Right lung (tissue), 5 donors: ENCODE measurements around the gene CD58. TPM values are rescaled to one million over a fixed set of nuclear protein-coding genes. Genes with fewer than 3 reads are reported as not detected.
A peak's percentile ranks its signal among the peaks of the same experiment; 100 is the strongest.

ENCODE experiments used
- DNase-seq, 2 donors: peaks; one replicate each; pipeline ENCODE4 v3.0.0-alpha.2; 2013
- polyA plus RNA-seq, 5 donors: library from polyadenylated mRNA; unstranded; fragments of 120-200 nt; gene quantifications; one replicate each; pipeline versions ENCODE4 v1.2.1 to v1.2.3, GENCODE V29; 2013; ENCODE audit warnings: inconsistent platforms in 1 of 5, low replicate concordance in 1 of 5; ENCODE audit not compliant: insufficient read length in 5 of 5, insufficient read depth in 1 of 5

The CD58 gene
- polyA plus RNA-seq, 5 donors: 9.6 to 16.9 (median 14.0) TPM

DNA sequence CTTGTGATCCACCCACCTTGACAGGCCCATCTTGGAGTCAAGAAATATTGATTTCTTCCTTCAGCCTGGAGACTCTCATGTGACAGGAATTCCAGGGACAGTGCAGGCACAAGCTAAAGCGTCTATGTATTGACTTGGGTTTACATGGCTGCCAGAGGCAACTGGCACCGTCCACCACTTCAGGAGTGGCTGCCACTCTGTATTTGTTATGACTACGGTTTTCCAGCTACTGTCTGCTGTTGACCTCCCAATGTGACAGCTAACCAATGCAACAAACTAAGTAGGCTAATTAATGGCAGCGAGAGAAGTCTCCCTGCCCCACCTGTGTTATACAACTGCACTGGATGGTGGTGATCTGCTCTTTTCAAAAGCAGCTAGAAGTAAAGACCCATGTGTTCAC lies 56.9 kb downstream of the CD58 start:
- no peak for DNase-seq

GRCh38 chr1:116511459-116512019 lies 59.3 kb downstream of the CD58 start:
- no peak for DNase-seq

GRCh38 chr1:116510361-116510760 lies 60.5 kb downstream of the CD58 start:
- no peak for DNase-seq

GRCh38 chr1:116508984-116509980 lies 61.5 kb downstream of the CD58 start:
- DNase-seq: no peak

DNA sequence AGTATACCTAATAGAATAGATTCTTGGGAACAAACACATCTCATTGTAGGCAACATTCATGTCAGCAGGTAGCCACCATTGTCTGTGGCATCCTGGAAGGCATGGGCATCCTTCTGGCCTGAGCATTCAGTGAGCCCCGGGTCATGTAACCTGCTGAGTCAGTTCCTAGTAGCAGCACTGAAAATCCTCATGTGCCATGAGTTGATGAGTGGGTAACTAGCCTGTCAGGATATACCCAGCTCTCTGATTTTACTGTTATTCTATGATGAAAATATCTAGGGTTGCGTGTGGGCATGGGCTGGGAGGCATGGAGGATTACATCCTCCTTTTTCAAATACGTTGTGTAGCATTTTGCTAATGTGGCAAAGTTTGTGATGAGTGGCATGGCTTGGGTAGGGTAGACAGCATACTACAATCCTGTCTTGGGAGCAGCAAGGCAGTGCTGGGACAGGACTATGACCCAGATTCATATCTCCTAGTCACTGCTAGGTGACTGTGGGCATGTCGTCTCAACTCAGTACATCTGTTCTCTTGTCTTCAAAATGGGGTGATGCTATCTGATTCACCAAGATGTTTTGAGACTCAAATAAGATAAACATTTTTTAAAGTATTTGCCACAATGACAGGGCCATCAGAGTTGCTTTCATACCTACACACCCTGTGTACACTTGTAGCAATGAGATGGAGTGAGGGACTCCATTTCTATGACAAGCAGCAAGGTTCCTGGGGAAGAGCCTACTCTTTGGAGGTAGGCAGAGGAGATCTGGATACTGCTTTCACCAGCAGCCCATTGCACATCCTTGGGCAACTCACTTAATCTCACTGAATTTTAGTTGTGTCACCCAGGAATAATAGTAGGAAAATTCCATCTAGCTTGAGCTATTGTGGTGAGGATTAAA lies 62.5 kb downstream of the CD58 start:
- DNase-seq: no peak

- no peak for DNase-seq
These were observed 63.2 kb downstream of the CD58 start for GRCh38 chr1:116507631-116508030.

GRCh38 chr1:116506132-116507004 lies 64.5 kb downstream of the CD58 start:
- DNase-seq: no peak

DNA sequence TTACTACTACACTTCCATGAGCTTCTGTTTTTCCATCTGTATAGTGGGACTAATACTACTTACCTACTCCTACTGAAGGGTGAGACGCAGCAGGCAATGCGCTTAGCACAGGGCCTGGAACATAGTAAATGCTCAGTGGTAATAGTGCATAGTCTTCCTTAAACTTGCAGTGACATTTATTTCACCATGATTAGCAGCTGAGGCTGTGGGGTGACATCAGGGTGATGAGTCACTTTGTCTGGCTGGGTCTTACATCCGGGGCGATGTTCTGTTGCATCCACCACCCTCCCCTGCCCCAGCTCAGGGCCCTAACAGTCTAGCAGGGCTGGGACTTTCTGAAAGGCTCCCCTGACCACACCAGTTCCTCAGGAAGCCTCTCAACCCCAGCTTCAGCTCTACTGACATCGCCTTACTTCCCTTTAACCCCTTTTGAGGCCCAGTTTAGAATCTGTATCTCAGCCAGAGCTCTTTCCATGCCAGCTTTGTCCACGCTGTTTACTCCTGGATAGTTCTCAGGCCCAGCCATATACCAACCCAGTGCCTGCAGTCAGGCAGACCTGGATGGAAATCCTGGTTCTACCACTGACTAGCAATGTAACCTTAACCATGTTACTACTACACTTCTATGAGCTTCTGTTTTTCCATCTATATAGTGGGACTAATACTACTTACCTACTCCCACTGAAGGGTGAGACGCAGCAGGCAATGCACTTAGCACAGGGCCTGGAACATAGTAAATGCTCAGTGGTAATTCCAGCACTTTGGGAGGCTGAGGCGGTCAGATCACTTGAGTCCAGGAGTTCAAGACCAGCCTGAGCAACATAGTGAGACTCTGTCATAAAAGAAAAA lies 66.3 kb downstream of the CD58 start:
- no peak for DNase-seq

DNA sequence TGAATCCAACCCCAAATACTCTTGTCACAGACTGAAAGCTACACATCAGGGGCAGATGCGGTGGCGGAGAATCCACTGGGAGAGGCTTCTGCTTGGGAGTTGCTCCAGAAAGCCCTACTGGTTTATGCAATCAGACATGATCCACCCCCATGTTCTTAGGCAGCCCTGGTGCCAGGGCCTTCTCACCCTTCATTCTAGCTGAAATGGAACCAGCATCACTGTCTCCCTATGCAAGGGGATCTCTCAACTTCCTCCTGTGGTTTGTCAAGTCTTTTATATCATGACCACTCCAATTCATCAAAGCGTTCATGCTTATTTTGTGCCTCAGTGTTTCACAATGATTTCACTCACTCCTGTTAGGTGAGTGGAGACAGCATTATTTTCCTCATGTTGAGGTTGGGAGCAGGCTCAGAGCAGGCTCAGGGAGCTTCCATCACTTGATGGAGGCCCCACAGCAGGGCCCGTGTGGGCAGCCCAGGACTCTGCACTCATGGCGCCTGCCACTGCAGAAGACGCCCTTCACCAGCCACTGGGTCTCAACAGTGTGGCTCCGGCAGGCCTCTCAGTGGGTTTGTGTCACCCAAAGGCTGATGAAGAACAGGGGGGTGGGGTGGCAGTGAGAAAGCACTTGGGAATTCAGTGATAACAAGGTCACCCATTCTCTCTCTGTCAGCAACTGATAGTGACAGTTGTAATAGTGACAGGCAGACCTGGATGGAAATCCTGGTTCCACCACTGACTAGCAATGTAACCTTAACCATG lies 67.1 kb downstream of the CD58 start:
- no peak for DNase-seq

GRCh38 chr1:116502671-116503314 lies 68.0 kb downstream of the CD58 start:
- DNase-seq: no peak

- no peak for DNase-seq
These were observed 69.0 kb downstream of the CD58 start for GRCh38 chr1:116501870-116502244.

DNA sequence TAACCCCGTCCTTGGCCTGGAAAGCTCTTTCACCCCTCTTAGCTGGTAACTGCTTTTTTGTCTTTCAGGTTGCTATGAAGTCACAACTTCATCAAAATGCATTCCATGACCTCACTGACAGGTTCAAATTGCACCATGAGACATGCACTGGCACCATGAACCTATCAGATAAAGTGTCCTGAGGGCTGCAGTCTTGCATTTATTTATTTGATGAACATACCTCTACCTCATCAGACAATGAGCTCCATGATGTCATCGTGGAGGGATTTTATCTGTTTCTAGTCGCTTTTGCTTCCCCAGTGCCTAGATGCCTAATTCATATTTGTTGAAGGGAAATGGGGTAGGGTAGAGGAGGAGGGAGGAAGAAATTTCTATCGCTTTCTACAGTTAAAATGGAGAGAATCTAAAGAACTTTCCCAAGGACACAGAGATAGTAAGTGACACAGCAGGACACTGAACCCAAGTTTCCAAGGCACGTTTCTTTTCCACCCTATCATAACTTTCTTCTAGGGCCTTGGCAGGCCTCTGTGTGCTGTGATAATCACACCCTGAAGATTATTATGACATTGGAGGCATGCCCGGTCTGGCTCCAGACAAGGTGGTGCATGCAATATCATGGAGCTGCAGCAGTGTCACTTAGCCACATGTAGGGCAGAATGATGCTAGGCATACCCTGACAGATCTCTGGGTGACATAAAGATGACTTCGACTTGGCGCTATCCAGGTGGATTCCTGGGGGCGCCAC lies 69.5 kb downstream of the CD58 start:
- DNase-seq: no peak

- peak; percentile 49 to 51 for DNase-seq
These were observed 71.8 kb downstream of the CD58 start for GRCh38 chr1:116498789-116499628.

DNA sequence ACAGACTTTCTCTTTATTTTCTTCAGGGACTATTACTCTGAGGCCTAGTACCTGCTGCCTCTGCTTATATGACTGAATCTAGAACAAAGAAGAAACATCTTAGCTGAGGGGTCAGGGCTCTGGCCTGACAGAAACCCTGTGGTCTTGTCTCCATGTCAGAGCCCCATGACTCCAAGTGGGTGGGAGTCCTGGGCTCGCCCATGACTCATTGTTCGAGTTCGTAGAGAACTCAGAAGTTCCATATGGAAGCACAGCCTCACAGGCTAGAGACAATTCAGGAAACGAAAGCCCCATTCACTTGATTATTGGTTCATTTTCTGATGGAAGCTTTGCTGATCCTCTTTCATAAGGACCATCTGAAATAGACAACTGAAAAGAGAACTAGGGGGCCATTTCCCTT lies 73.2 kb downstream of the CD58 start:
- no peak for DNase-seq

DNA sequence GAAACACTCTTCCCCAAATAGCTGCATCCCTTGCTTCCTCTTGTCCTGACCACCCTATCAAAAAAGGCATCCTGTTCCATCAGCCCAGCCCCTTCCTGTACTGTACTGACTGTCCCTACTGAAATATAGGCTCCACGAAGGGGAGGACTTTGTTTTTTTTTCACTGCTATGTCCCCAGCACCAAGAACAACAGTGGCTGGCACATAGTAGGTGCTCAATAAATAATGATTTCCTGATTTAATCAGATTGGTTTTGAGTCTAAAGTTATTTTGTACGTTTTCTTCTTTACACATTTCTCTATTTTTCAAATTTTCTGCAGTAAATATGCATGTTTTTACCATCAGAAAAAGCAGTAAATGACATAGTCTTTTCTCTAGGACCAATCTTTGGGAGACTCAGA lies 73.9 kb downstream of the CD58 start:
- DNase-seq: no peak

GRCh38 chr1:116496380-116496779 lies 74.4 kb downstream of the CD58 start:
- peak; percentile 70 to 72 for DNase-seq

GRCh38 chr1:116495535-116495934 lies 75.3 kb downstream of the CD58 start:
- no peak for DNase-seq
